HG03097 (cell line): ENCODE measurements around the gene HNRNPH1.
A peak's percentile ranks its signal among the peaks of the same experiment; 100 is the strongest.
"Not testable (repeated sequence)": the region's sequence is repeated elsewhere in the genome, so short reads cannot be mapped to it uniquely, and the experiment has no call there.

Source experiments
- ATAC-seq: cut with Tn5 transposase; IDR thresholded peaks from one replicate; pipeline ENCODE4 v1.9.1; 2021; ENCODE audit not compliant: unreplicated experiment, low FRiP score

HNRNPH1 gene, protein sequence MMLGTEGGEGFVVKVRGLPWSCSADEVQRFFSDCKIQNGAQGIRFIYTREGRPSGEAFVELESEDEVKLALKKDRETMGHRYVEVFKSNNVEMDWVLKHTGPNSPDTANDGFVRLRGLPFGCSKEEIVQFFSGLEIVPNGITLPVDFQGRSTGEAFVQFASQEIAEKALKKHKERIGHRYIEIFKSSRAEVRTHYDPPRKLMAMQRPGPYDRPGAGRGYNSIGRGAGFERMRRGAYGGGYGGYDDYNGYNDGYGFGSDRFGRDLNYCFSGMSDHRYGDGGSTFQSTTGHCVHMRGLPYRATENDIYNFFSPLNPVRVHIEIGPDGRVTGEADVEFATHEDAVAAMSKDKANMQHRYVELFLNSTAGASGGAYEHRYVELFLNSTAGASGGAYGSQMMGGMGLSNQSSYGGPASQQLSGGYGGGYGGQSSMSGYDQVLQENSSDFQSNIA

GRCh38 chr5:179623003-179623905 is at the start of gene HNRNPH1:
TSS of gene HNRNPH1 (minus strand) at chr5:179623671. CDS start at chr5:179623133, 538 bp downstream.
- ATAC-seq = peak; percentile 73

GRCh38 chr5:179668391-179668790 is 44.9 kb upstream of the HNRNPH1 start:
- ATAC-seq = no peak

- not testable (repeated sequence) for ATAC-seq
Measured at GRCh38 chr5:179661647-179662046, 38.2 kb upstream of the HNRNPH1 start.

DNA sequence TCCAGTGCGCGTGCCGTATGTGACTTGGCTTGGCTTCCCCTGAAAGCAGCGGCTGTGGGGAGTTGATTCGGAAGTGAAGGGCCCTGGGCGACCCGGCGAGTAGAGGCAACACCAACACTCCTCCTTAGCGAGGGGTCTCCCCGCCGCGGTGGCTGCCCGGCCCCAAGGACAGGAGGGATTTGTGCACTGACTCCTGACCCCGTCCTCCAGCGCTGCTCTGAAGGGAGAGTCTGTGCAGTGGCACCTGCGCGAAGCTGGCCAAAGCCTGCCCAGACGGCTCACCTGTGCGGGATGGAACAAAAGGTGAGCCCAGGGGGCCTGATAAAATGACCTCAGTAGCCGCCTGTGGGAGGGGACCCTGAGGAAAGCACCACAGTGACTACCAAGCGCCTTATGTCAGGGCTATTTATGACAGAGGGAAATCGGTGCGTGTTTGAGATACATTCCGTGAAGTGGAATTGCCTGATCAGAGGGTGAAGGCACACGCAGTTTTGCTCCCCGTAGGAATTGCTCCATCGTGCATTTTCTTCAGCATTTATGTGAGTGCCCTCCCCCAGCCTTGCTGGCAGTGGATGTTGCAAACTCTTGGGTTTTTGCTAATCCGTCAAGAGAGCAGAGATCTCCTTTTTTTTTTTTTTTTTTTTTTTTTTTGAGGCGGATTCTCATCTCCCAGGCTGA is 34.8 kb upstream of the HNRNPH1 start:
- ATAC-seq = not testable (repeated sequence)

- peak; percentile 87 for ATAC-seq
Measured at GRCh38 chr5:179657302-179658178, 34.1 kb upstream of the HNRNPH1 start.

DNA sequence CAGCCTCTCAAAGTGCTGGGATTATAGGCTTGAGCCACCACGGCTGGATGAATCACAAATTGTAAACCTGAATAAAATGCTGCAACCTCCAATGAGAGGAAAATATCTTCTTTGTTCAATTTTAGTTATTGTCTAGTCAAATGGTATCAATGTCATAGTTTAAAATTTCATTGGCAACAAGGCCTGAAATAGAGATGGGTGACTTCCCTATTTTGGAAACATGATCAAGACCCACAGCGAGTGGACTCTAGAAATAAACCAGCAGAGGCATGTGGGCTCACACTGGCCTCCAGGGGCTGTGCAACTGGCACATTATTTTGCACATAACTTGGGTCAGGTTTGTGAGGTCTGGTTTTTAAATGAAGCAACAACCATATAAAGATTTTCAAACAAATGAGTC is 29.7 kb upstream of the HNRNPH1 start:
- ATAC-seq = not testable (repeated sequence)

DNA sequence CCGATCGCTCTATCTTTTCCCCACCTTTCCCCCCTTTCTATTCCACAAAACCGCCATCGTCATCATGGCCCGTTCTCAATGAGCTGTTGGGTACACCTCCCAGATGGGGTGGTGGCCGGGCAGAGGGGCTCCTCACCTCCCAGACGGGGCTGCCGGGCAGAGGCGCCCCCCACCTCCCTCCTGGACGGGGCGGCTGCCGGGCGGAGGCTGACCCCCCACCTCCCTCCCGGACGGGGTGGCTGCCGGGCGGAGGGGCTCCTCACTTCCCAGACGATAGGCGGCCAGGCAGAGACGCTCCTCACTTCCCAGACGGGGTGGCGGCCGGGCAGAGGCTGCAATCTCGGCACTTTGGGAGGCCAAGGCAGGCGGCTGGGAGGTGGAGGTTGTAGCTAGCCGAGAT is 26.8 kb upstream of the HNRNPH1 start:
- ATAC-seq = not testable (repeated sequence)

DNA sequence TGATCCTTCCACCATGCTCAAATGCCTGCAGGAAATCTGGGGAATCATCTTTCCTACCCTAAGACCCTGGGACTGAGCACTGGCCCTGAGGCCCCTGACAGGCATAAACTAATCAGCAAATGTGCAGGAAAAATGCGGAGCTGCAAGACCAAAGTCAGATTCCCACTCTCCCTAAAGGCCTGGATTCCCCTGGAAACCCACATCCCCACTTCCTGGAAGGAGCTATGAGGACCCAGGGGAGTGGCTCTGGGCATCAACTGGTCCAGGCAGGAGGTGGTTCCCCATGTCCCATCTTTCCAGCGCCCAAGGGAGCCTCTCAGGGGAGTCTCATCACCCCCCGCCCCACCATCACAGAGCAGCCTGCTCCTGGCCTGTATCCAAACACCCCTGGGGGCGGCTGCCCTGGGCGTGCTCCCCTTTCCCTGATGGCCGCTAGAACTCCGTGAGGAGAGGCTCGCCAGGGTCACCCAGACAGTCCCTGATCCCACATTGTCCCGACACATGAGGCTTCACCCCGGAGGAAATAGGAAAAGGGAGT is 25.8 kb upstream of the HNRNPH1 start:
- not testable (repeated sequence) for ATAC-seq

- ATAC-seq = no peak
Measured at GRCh38 chr5:179648410-179648809, 24.9 kb upstream of the HNRNPH1 start.

GRCh38 chr5:179644766-179645165 is 21.3 kb upstream of the HNRNPH1 start:
- ATAC-seq = not testable (repeated sequence)

DNA sequence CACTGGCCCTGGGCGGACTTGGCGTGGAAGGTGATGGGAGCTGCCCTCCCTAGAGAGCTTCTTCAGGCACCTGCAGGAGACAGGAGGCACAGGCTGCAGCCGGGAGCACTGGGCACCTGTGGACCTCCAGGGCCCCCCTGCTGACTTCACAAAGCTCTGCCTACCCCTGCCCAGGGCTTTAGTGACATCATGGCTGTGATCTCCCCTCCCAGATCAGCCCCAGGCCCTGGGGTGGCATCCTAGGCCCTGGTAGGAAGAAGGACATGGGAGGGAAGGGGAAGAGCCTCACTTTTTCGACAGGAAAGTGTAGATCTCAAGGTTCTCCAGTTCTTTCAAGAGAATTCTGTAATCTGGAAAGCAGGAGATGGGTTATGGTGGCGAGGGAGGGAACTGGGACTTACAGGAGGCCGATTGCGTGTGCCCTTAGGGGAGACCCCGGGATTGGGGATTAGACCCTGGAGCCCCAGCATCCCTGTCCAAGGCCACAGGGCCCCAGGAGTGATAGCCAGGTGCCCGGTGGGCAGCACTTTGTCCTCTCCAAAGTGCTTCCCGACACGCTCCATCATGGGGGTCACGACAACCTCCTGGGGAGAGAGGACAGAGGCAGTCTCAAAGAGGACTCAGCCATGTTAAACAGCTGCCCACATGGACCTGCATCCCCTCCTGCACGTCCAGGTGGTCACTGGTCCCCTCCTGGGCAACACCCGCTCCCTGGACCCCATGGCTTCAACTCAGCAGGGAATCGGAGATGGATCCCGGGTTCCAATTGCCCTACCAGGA is 19.9 kb upstream of the HNRNPH1 start:
- not testable (repeated sequence) for ATAC-seq

DNA sequence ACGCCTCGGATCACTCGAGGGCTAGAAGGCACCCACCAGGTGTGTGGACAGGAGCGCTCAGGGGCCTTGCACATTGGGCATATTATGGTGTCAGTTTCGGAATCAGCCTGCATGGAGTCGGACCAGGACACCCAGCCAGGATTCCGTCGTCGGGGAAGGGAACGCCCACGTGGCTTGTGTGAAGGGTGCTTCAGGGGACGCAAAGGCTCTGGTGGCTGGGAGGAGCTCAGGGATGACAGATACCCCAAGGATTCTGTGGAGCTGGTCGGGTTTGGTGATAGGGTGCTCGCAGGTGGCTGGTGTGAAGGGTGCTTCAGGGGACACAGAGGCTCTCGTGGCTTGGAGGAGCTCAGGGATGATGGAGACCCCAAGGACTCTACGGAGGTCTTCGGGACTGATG is 19.2 kb upstream of the HNRNPH1 start:
- ATAC-seq = not testable (repeated sequence)

DNA sequence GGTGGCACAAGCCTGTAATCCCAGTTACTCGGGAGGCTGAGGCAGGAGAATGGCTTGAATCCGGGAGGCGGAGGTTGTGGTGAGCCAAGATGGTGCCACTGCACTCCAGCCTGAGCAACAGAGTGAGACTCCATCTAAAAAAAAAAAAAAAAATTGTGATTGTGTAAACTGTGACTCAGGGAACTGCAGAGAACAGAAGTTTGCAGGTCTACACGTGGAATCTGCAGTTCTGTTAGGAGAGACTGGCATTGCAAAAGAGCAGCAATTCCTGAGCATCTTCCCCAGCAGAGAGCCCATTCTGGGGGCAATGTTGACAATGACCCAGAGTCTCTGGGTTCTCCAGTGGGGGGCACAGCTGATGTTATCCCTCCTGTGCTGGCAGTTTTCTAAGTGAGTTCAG is 18.3 kb upstream of the HNRNPH1 start:
- not testable (repeated sequence) for ATAC-seq

DNA sequence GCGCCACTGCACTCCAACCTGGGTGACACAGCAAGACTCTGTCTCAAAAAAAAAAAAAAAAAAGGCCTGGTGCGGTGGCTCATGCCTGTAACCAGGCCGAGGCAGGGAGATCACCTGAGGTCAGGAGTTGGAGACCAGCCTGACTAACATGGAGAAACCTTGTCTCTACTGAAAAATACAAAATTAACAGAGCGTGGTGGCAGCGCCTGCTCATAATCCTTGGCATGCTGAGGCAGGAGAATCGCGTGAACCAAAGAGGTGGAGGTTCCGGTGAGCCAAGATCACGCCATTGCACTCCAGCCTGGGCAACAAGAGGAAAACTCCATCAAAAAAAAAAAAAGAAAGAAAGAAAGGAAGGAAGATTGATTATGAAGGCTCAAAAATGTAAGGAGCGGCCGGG is 15.8 kb upstream of the HNRNPH1 start:
- not testable (repeated sequence) for ATAC-seq

DNA sequence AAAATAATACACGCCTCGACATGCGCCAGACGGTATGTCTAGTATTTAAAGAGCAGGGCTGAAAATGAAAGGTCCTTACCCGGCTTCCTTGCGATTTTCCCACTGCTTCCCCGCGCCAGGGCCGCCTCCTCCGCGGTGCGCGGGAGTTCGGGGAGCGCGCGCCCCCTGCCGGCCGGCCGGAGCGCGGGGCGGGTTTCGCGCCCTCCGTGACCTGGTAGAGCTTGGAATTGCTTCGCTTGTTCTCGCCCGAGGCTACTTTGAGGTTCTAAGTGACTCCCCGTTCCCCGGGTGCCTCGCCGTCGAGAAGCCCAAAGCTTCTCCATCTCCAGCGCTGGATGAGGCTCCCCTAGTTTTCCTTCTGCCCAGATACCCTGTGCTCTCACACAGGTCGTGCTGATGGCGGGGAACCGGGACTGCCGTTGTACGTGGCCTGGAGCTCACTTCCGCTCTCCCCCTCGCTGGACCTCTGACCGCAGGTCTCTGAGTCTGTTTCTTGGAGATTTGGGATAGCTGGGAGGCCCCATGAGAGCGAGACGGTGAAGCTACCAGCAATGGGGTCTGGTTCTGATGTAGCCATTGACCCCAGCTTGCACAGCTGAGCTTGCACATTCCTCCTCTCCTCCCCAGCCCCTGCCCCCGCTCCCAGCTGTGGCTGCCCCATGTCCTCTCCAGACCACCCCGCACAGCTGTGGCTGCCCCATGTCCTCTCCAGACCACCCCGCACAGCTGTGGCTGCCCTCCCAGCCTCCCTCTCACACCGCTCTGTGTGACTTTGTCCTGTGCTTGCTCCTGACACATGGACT is 11.1 kb upstream of the HNRNPH1 start:
- peak; percentile 87 for ATAC-seq

DNA sequence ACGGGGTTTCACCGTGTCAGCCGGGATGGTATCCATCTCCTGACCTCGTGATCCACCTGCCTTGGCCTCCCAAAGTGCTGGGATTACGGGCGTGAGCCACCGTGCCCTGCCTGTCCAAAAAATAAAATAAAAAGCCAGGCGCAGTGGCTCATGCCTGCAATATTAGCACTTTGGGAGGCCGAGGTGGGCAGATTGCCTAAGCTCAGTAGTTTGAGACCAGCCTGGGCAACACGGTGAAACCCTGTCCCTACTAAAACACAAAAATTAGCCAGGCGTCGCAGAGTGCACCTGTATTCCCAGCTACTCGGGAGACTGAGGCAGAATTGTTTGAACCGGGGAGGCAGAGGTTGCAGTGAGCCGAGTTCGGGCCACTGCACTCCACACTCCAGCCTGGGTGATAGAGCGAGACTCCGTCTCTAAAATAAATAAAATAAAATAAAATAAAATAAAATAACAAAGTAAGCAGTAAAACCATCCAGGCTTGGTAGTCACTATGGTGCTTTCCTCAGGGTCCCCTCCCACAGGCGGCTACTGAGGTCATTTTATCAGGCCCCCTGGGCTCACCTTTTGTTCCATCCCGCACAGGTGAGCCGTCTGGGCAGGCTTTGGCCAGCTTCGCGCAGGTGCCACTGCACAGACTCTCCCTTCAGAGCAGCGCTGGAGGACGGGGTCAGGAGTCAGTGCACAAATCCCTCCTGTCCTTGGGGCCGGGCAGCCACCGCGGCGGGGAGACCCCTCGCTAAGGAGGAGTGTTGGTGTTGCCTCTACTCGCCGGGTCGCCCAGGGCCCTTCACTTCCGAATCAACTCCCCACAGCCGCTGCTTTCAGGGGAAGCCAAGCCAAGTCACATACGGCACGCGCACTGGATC is 10.3 kb upstream of the HNRNPH1 start:
- ATAC-seq = peak; percentile 54

GRCh38 chr5:179624841-179625271 is 1.4 kb upstream of the HNRNPH1 start:
- no peak for ATAC-seq
